HepG2 (cell line): Measurements from ENCODE around the gene FAP.

ENCODE experiments used
- PBX2 ChIP-seq: IDR thresholded peaks from 2 replicates; pipeline ENCODE4 v1.6.1; 2016; ENCODE audit warnings: control low read depth
- RBM39 ChIP-seq: fragments of 200-400 bp; formaldehyde crosslinking; IDR thresholded peaks from one replicate; pipeline ENCODE4 v1.6.1; 2018; ENCODE audit warnings: antibody characterized with exemption, mild to moderate bottlenecking, low read depth, low read length; ENCODE audit not compliant: poor library complexity, severe bottlenecking
- RNF2 ChIP-seq: fragments of 450-650 bp; conservative IDR thresholded peaks from 2 replicates; pipeline ENCODE4 v1.6.1; 2016; ENCODE audit warnings: low read depth
- ZFY ChIP-seq: sonication (generic); formaldehyde crosslinking; IDR thresholded peaks from 2 replicates; pipeline ENCODE4 v1.4.0; 2020; ENCODE audit warnings: missing genetic modification reagents
- ZNF800 ChIP-seq: sonication (generic); formaldehyde crosslinking; IDR thresholded peaks from 2 replicates; pipeline ENCODE4 v1.4.0; 2020; ENCODE audit warnings: missing genetic modification reagents

GRCh38 chr2:162257425-162257824, 14.2 kb upstream of the FAP start:
- TF ChIP-seq PBX2 = no peak
- no peak for TF ChIP-seq ZFY (CRISPR knock-in tag)
- no peak for TF ChIP-seq RNF2
- TF ChIP-seq RBM39 = no peak
- no peak for TF ChIP-seq ZNF800 (CRISPR knock-in tag)
